Activated CD4-positive, alpha-beta memory T cell treated with anti-CD3 and anti-CD28 coated beads for 36 hours (primary cell): ENCODE results near the gene TCF15. TPM values are rescaled to one million over a fixed set of nuclear protein-coding genes. Genes with fewer than 3 reads are reported as not detected.
"Not testable (repeated sequence)": the region's sequence is repeated elsewhere in the genome, so short reads cannot be mapped to it uniquely, and the experiment has no call there.

Experiments used
- CTCF ChIA-PET: fragments of 350-600 bp; sonication (Branson Sonifier 250); formaldehyde crosslinking; loops from one replicate; lab custom pipeline; 2021; ENCODE audit warnings: antibody characterized with exemption, inconsistent platforms; lab: Charles Lee
- POLR2A ChIA-PET: fragments of 350-600 bp; sonication (Branson Sonifier 250); formaldehyde crosslinking; loops from one replicate; lab custom pipeline; 2021; ENCODE audit warnings: antibody characterized with exemption; lab: Charles Lee
- DNase-seq: peaks from one replicate; pipeline ENCODE4 v3.0.0-alpha.2; 2020
- H3K27ac Mint-ChIP-seq: one replicate; pipeline ENCODE4 v1.8.0; 2021; ENCODE audit warnings: mixed read lengths
- H3K27me3 Mint-ChIP-seq: one replicate; pipeline ENCODE4 v1.8.0; 2021; ENCODE audit warnings: mixed read lengths
- H3K36me3 Mint-ChIP-seq: one replicate; pipeline ENCODE4 v1.8.0; 2021; ENCODE audit warnings: mixed read lengths
- H3K4me1 Mint-ChIP-seq: one replicate; pipeline ENCODE4 v1.8.0; 2021; ENCODE audit warnings: low read depth, mixed read lengths
- H3K4me3 Mint-ChIP-seq: one replicate; pipeline ENCODE4 v1.8.0; 2021; ENCODE audit warnings: mild to moderate bottlenecking, mixed read lengths
- H3K9me3 Mint-ChIP-seq: one replicate; pipeline ENCODE4 v1.8.0; 2021; ENCODE audit warnings: mixed read lengths
- intact Hi-C: fragments of 100-400 bp; cut with micrococcal nuclease; formaldehyde crosslinking; loops from one replicate; pipeline ENCODE4 v1.15.1; 2023
- total RNA-seq, 2 experiments: library from RNA; stranded (reverse); gene quantifications; one replicate each; pipeline ENCODE4 v1.2.3, GENCODE V29; 2021

Gene TCF15
- total RNA-seq, 2 experiments from 2014 or later = not detected

DNA sequence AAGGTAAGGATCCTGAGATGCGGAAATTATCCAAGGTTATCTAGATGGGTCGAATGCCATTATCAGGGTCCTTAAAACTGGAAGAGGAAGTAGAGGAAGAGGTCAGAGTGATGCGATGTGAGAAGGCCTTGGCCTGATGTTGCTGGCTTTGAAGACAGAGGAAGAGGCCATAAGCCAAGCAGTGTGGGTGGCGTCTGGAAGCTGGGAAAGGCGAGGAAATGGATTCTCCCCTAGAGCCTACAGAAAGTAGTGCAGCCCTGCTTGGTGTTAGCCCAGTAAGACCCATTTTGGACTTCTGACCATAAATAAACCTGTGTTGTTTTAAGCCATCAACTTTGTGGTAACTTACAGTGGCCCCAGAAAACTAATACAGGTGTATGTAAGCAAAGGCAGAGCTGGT, 40.8 kb upstream of the TCF15 start:
- intact Hi-C loops = loop anchor here (5.0 kb wide), 1 partner anchor 109 kb away; the partner anchor contains the start of gene CSNK2A1
- peaks cover 26% of the 10 kb centered on the region for H3K4me1 Mint-ChIP-seq

DNA sequence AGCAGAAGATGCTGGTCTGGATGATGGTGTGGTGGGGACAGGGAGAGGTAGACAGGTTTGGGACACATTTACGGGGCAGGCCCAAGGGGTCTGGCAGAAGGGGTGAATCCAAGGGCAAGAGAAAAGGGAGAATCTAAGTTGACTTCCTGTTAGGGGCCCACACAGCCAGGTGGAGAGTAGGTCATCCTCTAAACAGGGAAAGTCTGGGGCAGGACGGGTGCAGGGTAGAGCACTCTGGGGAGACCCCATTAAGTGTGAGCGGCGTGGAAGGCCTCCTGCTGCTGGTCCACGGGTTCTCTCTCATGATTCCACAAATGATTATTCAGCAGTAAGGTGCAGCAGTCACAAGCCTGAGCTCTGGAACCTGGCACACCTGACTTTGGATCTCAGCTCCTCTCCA, 40.2 kb upstream of the TCF15 start:
- Mint-ChIP-seq H3K4me1 (peaks cover 31% of the 10 kb centered on the region), H3K4me3 (no peak overlapping the region), H3K36me3 (peaks cover 24% of the 10 kb centered on the region), H3K27ac (no peak overlapping the region), H3K27me3 (no peaks in the 10 kb centered on the region), H3K9me3 (peaks cover 2% of the 10 kb centered on the region)
- intact Hi-C loops = loop anchor here (5.0 kb wide), 1 partner anchor 108 kb away; the partner anchor contains the start of gene CSNK2A1
- ChIA-PET CTCF (interaction anchor here (1.6 kb wide), 1 partner anchor 89 kb away, joined by 5 read pairs; no protein-coding TSS in a partner anchor), POLR2A (no interaction called here)
- no peak for DNase-seq

More for the DNA sequence above, 40.8 kb upstream of the TCF15 start:
- no peak overlapping the region for H3K4me3 Mint-ChIP-seq
- peaks cover 2% of the 10 kb centered on the region for H3K9me3 Mint-ChIP-seq
- H3K27ac Mint-ChIP-seq = no peak overlapping the region
- peaks cover 24% of the 10 kb centered on the region for H3K36me3 Mint-ChIP-seq
- POLR2A ChIA-PET = no interaction called here
- CTCF ChIA-PET = interaction anchor here (1.6 kb wide), 1 partner anchor 88 kb away, joined by 5 read pairs; no protein-coding TSS in a partner anchor
- no peak for DNase-seq
- no peaks in the 10 kb centered on the region for H3K27me3 Mint-ChIP-seq

DNA sequence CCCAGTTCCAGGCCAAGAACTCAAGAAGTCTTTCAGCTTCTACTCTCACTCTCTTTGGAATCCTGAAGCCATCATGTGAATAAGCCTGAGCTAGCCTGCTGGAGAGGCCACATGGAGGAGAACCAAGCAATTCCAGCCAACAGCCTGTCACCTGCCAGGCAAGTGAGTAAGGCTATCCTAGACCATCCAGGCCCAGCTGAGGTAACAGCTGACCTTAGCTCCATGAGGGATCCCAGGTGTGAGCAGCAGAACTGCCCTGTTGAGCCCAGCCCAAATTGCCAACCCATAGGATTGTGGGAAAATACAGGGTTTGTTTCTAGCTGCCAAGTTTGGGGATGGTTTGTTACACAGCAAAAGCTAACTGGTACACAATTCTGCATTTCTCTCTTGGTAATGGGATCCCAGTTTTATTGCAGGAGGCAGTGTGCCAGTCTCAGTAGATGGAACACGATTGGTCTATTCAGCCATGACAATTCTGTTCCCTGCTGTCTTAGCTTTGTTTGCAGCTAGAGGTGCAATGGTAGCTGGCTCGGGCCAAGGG, 37.4 kb upstream of the TCF15 start:
- peaks cover 24% of the 10 kb centered on the region for H3K36me3 Mint-ChIP-seq
- no peak for DNase-seq
- H3K9me3 Mint-ChIP-seq = peaks cover 2% of the 10 kb centered on the region
- H3K4me3 Mint-ChIP-seq = no peak overlapping the region
- peaks cover 27% of the 10 kb centered on the region for H3K4me1 Mint-ChIP-seq
- ChIA-PET POLR2A (no interaction called here), CTCF (interaction anchor here (0.8 to 5.2 kb wide), 5 partner anchors 20 to 85 kb away, joined by 3 to 99 read pairs (median 4); no protein-coding TSS in a partner anchor)
- H3K27me3 Mint-ChIP-seq = peaks cover 11% of the 10 kb centered on the region
- intact Hi-C loops = loop anchor here (5.0 kb wide), 1 partner anchor 35 kb away; the partner anchor contains the start of gene TCF15
- H3K27ac Mint-ChIP-seq = no peak overlapping the region

DNA sequence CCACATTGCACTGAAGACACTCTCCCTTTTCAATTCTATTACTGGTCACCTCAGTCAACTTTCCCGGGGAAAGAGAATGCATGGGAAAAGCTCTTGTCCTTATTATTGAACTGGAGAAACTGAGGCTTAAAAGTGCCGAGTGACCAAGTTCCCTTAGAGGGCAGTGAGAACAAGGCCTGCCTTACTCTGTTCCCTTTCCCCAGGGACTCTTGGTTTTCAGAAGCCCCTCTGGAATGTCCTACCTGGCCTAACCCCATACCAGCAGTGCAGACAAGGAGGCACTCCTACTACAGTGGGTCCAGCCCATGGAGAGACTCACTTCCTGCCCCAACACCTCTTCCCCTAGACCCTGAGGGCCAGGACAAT, 36.7 kb upstream of the TCF15 start:
- H3K27me3 Mint-ChIP-seq = peaks cover 11% of the 10 kb centered on the region
- H3K4me1 Mint-ChIP-seq = peaks cover 20% of the 10 kb centered on the region
- no peak overlapping the region for H3K4me3 Mint-ChIP-seq
- intact Hi-C loops = loop anchor here (5.0 kb wide), 1 partner anchor 35 kb away; the partner anchor contains the start of gene TCF15
- H3K36me3 Mint-ChIP-seq = peaks cover 24% of the 10 kb centered on the region
- POLR2A ChIA-PET = no interaction called here
- peaks cover 2% of the 10 kb centered on the region for H3K9me3 Mint-ChIP-seq
- DNase-seq = no peak
- H3K27ac Mint-ChIP-seq = no peak overlapping the region
- CTCF ChIA-PET = interaction anchor here (1.7 to 5.2 kb wide), 5 partner anchors 8 to 84 kb away, joined by 4 to 99 read pairs (median 10); no protein-coding TSS in a partner anchor

DNA sequence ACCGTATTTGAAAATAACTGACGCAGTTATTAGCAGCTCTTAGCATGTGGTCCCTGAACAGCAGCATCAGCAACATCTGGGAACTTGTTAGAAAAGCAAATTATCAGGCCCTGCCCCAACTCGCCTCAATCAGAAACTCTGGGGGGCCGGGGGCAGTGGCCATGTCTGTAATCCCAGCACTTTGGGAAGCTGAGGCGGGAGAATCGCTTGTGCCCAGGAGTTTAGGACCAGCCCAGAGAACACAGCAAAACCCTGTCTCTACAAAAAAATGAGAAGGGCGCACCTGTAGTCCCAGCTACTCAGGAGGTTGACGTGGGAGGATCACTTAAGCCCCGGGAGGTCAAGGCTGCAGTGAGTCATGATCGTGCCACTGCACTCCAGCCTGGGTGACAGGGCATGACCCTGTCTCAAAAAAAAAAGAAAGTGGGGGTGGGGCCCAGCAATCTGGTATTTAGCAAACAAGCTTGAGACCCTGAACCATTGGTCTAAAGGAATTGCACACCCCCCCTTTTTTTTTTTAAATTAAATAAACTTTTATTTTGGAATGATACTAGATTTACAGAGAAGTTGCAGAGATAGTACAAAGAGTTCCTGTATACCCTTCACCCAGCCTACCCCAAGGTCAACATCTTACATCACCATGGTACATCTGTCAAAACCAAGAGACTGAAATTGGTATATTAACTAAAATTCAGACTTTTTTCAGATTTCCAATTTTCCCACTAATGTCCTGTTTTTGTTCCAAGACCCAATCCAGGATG, 36.2 kb upstream of the TCF15 start:
- Mint-ChIP-seq H3K4me1 (peaks cover 18% of the 10 kb centered on the region), H3K9me3 (peaks cover 2% of the 10 kb centered on the region), H3K4me3 (no peak overlapping the region), H3K36me3 (peaks cover 24% of the 10 kb centered on the region), H3K27me3 (peaks cover 13% of the 10 kb centered on the region), H3K27ac (no peak overlapping the region)
- DNase-seq = no peak
- intact Hi-C loops = loop anchor here (5.0 kb wide), 1 partner anchor 34 kb away; the partner anchor contains the start of gene TCF15
- ChIA-PET POLR2A (no interaction called here), CTCF (interaction anchor here (0.6 to 5.2 kb wide), 34 partner anchors 8 to 292 kb away, joined by 3 to 99 read pairs (median 5); partner anchors contain the start of gene CSNK2A1)

DNA sequence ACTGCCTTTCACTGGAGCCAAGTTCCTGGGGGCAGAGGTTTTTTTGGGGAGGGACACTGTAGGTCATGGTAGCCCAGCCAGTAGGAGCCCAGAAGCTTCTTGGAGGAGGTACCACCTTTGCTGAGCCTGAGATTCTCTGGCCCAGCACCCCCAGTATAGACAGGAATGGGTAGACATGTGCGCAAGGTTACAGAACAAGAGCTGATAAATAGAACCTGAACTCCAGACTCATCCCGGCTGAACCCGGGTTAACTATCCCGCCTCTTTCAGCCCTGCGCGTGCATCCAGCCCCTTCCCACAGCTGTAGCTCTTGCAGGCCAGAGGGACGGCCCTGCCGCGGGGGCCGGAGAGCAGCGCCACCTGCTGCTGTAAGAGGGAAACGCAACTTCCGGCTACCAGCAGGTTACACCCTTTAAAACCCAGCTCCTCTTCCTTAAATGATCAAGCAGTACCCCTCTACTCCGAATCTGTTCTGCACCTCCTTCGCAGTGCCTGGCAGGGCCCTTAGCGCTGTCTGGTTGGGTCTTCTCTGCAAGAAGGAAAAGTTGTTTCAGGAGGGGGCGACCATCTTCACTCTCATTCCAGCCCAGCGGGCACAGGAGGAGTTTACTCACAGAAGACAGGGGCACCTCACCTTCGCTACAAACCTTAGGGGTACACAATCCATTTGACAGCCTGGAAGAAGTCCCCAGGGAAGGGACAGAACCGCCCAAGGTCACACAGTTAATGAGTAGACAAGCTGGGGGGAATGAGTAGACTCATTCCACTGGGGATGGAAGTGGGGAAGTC, 35.4 kb upstream of the TCF15 start:
- Mint-ChIP-seq H3K4me1 (peaks cover 16% of the 10 kb centered on the region), H3K4me3 (no peak overlapping the region), H3K27me3 (peaks cover 13% of the 10 kb centered on the region), H3K9me3 (peaks cover 2% of the 10 kb centered on the region), H3K27ac (no peak overlapping the region), H3K36me3 (peaks cover 24% of the 10 kb centered on the region)
- peak; percentile 83 for DNase-seq
- POLR2A ChIA-PET = interaction anchor here (0.8 kb wide), 1 partner anchor 102 kb away, joined by 4 read pairs; the partner anchor contains the start of gene CSNK2A1
- CTCF ChIA-PET = interaction anchor here (0.6 to 5.2 kb wide), 38 partner anchors 8 to 291 kb away, joined by 3 to 99 read pairs (median 5); partner anchors contain the start of gene CSNK2A1
- intact Hi-C loops = loop anchor here (1.0 to 5.0 kb wide), 3 partner anchors 33 to 291 kb away; partner anchors contain the start of gene TCF15

DNA sequence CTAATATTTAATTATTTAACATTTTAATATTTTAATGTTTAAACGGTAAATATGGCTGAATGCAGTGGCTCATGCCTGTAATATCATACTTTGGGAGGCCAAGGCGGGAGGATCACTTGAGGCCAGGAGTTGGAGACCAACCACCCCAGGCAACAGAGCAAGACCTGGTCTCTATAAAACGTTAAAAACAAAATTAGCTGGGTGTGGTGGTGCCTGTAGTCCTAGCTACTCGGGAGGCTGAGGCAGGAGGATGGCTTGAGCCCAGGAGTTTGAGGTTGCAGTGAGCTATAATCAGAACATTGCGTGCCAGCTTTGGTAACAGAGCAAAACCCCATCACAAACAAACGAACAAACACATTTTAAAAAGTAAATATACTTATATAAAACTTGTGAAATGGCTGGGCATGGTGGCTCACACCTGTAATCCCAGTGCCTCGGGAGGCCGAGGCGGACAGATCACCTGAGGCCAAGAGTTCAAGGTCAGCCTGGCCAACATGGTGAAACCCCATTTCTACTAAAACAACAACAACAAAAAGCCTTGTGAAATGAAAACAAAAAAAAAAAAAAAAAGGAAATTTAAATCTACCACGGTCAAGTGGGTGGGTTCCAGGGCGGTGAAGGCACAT, 34.7 kb upstream of the TCF15 start:
- Mint-ChIP-seq H3K4me1 (peaks cover 11% of the 10 kb centered on the region), H3K36me3 (peaks cover 19% of the 10 kb centered on the region), H3K27me3 (peaks cover 13% of the 10 kb centered on the region), H3K27ac (no peak overlapping the region), H3K4me3 (no peak overlapping the region), H3K9me3 (peaks cover 2% of the 10 kb centered on the region)
- DNase-seq = no peak
- POLR2A ChIA-PET = interaction anchor here (0.8 kb wide), 1 partner anchor 101 kb away, joined by 4 read pairs; the partner anchor contains the start of gene CSNK2A1
- intact Hi-C loops = loop anchor here (1.0 to 5.0 kb wide), 3 partner anchors 33 to 290 kb away; partner anchors contain the start of gene TCF15
- CTCF ChIA-PET = interaction anchor here (0.6 to 5.2 kb wide), 32 partner anchors 7 to 291 kb away, joined by 3 to 99 read pairs (median 5); partner anchors contain the start of gene CSNK2A1

DNA sequence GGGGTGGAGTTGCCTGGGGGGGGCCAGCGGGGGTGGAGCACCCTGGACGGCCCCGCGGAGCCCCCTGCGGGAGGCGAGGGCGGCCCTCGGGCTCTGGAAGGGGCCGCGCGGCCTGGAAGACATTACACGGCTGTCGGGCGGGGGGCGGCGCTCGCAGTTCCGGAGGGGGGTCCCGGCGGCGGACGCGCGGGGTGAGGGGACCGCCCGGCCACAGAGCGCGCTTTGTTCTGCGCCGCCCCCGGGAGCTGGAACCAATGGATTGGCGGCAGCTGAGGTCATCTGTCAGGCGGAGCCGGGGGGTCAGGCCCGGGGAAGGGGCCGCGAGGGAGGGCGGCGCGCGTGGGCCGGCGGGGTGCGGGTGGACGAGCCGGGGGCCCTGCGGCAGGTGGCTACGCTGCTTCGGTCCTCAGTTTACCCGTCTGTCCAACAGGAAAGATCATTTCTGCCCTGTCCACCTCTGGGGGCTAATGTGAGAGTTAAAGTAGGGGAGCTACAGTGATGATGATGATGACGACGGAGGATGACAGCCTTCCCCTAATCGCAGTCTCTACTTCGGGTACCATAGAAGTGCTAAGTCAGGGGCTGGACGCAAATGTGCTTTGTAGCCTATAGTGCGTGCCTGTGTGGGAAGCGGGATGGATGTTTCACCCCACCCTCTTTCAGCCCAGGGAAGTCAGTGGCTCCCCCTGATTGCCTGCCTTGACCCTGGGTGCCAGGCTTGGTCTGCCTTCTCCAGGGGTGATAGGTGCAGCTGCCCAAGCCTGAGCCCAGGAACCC, 32.5 kb upstream of the TCF15 start:
- Mint-ChIP-seq H3K4me1 (peaks cover 11% of the 10 kb centered on the region), H3K36me3 (peaks cover 5% of the 10 kb centered on the region), H3K27ac (no peak overlapping the region), H3K27me3 (peaks cover 13% of the 10 kb centered on the region), H3K4me3 (no peak overlapping the region), H3K9me3 (no peaks in the 10 kb centered on the region)
- POLR2A ChIA-PET = interaction anchor here (1.2 kb wide), 1 partner anchor 99 kb away, joined by 3 read pairs; the partner anchor contains the start of gene CSNK2A1
- intact Hi-C loops = no loop called here
- DNase-seq = no peak
- CTCF ChIA-PET = interaction anchor here (1.0 kb wide), 1 partner anchor 10 kb away, joined by 3 read pairs; no protein-coding TSS in a partner anchor

DNA sequence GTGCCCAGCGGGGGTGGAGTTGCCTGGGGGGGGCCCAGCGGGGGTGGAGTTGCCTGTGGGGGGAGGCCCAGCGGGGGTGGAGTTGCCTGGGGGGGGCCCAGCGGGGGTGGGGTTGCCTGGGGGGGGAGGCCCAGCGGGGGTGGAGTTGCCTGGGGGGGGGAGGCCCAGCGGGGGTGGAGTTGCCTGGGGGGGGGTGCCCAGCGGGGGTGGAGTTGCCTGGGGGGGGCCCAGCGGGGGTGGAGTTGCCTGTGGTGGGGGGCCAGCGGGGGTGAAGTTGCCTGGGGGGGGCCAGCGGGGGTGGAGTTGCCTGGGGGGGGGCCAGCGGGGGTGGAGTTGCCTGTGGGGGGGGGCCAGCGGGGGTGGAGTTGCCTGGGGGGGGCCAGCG, 31.9 kb upstream of the TCF15 start:
- H3K4me3 Mint-ChIP-seq = not testable (repeated sequence)
- CTCF ChIA-PET = interaction anchor here (1.0 kb wide), 1 partner anchor 10 kb away, joined by 3 read pairs; no protein-coding TSS in a partner anchor

DNA sequence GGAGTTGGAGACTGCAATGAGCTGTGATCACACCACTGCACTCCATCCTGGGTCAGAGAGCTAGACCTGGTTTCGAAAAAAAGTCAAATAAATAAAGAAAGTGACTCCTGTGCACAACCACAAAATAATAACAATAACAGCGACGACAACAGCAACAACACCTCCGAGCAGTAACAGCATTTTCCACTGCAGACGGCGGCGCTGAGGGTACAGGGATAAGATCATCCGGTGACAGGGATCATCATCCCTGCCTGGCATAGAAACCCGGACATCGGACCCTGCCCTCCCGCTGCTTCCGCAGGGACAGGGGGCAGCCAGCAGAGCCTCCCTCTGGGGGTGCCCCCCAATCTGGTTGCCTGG, 31.4 kb upstream of the TCF15 start:
- intact Hi-C loops = no loop called here
- CTCF ChIA-PET = no interaction called here

More for the DNA sequence above, 31.9 kb upstream of the TCF15 start:
- peaks cover 11% of the 10 kb centered on the region for H3K4me1 Mint-ChIP-seq
- H3K36me3 Mint-ChIP-seq, H3K27ac Mint-ChIP-seq, DNase-seq, intact Hi-C loops, H3K9me3 Mint-ChIP-seq, POLR2A ChIA-PET: not testable (repeated sequence)
- peaks cover 13% of the 10 kb centered on the region for H3K27me3 Mint-ChIP-seq

More for the DNA sequence above, 31.4 kb upstream of the TCF15 start:
- Mint-ChIP-seq H3K27ac (no peak overlapping the region), H3K27me3 (peaks cover 13% of the 10 kb centered on the region), H3K4me3 (no peak overlapping the region), H3K9me3 (no peaks in the 10 kb centered on the region), H3K36me3 (no peaks in the 10 kb centered on the region), H3K4me1 (peaks cover 11% of the 10 kb centered on the region)
- POLR2A ChIA-PET = no interaction called here
- DNase-seq = no peak
